HG02852 (cell line): Measurements from ENCODE around the gene RO60.

Source experiments
- ATAC-seq: cut with Tn5 transposase; IDR thresholded peaks from one replicate; pipeline ENCODE4 v1.9.1; 2021; ENCODE audit warnings: mild to moderate bottlenecking, moderate library complexity; ENCODE audit not compliant: unreplicated experiment

The RO60 gene

GRCh38 chr1:193060406-193060805, 994 bp downstream of the RO60 start:
- no peak for ATAC-seq

GRCh38 chr1:193060938-193061337, 1.5 kb downstream of the RO60 start:
- ATAC-seq = no peak

GRCh38 chr1:193062698-193063463, 3.5 kb downstream of the RO60 start:
- no peak for ATAC-seq

- no peak for ATAC-seq
Observed at GRCh38 chr1:193065954-193066353, 6.5 kb downstream of the RO60 start.

GRCh38 chr1:193066606-193067005, 7.2 kb downstream of the RO60 start:
- no peak for ATAC-seq

GRCh38 chr1:193068013-193068412, 8.6 kb downstream of the RO60 start:
- ATAC-seq = no peak

GRCh38 chr1:193069748-193070385, 10.5 kb downstream of the RO60 start:
- no peak for ATAC-seq

GRCh38 chr1:193070386-193070753, 11.0 kb downstream of the RO60 start:
- no peak for ATAC-seq

- peak; percentile 70 for ATAC-seq
Observed at GRCh38 chr1:193070942-193071341, 11.5 kb downstream of the RO60 start.

GRCh38 chr1:193077991-193078390, 18.6 kb downstream of the RO60 start:
- ATAC-seq = no peak

- no peak for ATAC-seq
Observed at GRCh38 chr1:193079187-193079586, 19.8 kb downstream of the RO60 start.

- ATAC-seq = peak; percentile 99
Observed at GRCh38 chr1:193083365-193084088, 24.1 kb downstream of the RO60 start.

- no peak for ATAC-seq
Observed at GRCh38 chr1:193085263-193085662, 25.9 kb downstream of the RO60 start.

- no peak for ATAC-seq
Observed at GRCh38 chr1:193086342-193086741, 26.9 kb downstream of the RO60 start.

- ATAC-seq = no peak
Observed at GRCh38 chr1:193087893-193088292, 28.5 kb downstream of the RO60 start.

GRCh38 chr1:193090865-193091264, 31.5 kb downstream of the RO60 start:
- no peak for ATAC-seq

GRCh38 chr1:193094112-193094511, 34.7 kb downstream of the RO60 start:
- no peak for ATAC-seq

GRCh38 chr1:193102662-193103061, 43.2 kb downstream of the RO60 start:
- no peak for ATAC-seq

GRCh38 chr1:193103759-193104501, 44.5 kb downstream of the RO60 start:
- no peak for ATAC-seq

GRCh38 chr1:193104502-193104906, 45.1 kb downstream of the RO60 start:
- ATAC-seq = peak; percentile 41
